Progenitor cell of endocrine pancreas (in vitro differentiated cells): ENCODE measurements around the gene XKR7. TPM values are rescaled to one million over a fixed set of nuclear protein-coding genes. Genes with fewer than 3 reads are reported as not detected.

Experiments
- DNase-seq: peaks from one replicate; pipeline ENCODE4 v3.0.0; 2021; ENCODE audit warnings: low spot score; ENCODE audit not compliant: unreplicated experiment
- H3K27ac Mint-ChIP-seq: 2 replicates; pipeline ENCODE4 v1.8.0; 2021; ENCODE audit warnings: mild to moderate bottlenecking, moderate library complexity, mixed read lengths
- H3K27me3 Mint-ChIP-seq: 2 replicates; pipeline ENCODE4 v1.8.0; 2021; ENCODE audit warnings: mixed read lengths
- H3K36me3 Mint-ChIP-seq: 2 replicates; pipeline ENCODE4 v1.8.0; 2022; ENCODE audit warnings: mixed read lengths; ENCODE audit not compliant: insufficient read depth
- H3K4me1 Mint-ChIP-seq: 2 replicates; pipeline ENCODE4 v1.8.0; 2021; ENCODE audit warnings: low read depth, mixed read lengths
- H3K4me3 Mint-ChIP-seq: 2 replicates; pipeline ENCODE4 v1.8.0; 2021; ENCODE audit warnings: low read depth, mild to moderate bottlenecking, moderate library complexity, mixed read lengths
- H3K9me3 Mint-ChIP-seq: 2 replicates; pipeline ENCODE4 v1.8.0; 2021; ENCODE audit warnings: low read depth, mixed read lengths
- total RNA-seq: library from RNA; stranded (reverse); gene quantifications from 2 replicates; pipeline ENCODE4 v1.2.1, GENCODE V29; 2021
- TF ChIP-seq, protein P1 (sequence below): fragments of 200-600 bp; sonication (generic); IDR thresholded peaks from one replicate; pipeline ENCODE4 v1.5.0; 2021; ENCODE audit warnings: antibody characterized with exemption, mild to moderate bottlenecking; ENCODE audit not compliant: unreplicated experiment

XKR7 gene
- total RNA-seq, 1 donor from 2014 or later: 2.7 TPM

GRCh38 chr20:31972471-31973021 is 4.6 kb downstream of the XKR7 start:
- Mint-ChIP-seq H3K4me1 (peaks cover 10% of the 10 kb centered on the region), H3K36me3 (no peaks in the 10 kb centered on the region), H3K4me3 (no peak overlapping the region), H3K27me3 (peaks cover 49% of the 10 kb centered on the region), H3K27ac (no peak overlapping the region), H3K9me3 (no peaks in the 10 kb centered on the region)
- TF ChIP-seq, protein P1, sequence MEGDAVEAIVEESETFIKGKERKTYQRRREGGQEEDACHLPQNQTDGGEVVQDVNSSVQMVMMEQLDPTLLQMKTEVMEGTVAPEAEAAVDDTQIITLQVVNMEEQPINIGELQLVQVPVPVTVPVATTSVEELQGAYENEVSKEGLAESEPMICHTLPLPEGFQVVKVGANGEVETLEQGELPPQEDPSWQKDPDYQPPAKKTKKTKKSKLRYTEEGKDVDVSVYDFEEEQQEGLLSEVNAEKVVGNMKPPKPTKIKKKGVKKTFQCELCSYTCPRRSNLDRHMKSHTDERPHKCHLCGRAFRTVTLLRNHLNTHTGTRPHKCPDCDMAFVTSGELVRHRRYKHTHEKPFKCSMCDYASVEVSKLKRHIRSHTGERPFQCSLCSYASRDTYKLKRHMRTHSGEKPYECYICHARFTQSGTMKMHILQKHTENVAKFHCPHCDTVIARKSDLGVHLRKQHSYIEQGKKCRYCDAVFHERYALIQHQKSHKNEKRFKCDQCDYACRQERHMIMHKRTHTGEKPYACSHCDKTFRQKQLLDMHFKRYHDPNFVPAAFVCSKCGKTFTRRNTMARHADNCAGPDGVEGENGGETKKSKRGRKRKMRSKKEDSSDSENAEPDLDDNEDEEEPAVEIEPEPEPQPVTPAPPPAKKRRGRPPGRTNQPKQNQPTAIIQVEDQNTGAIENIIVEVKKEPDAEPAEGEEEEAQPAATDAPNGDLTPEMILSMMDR: no peak
- DNase-seq: no peak

GRCh38 chr20:31974296-31974695 is 6.3 kb downstream of the XKR7 start:
- Mint-ChIP-seq H3K9me3 (no peaks in the 10 kb centered on the region), H3K4me3 (no peak overlapping the region), H3K27ac (no peak overlapping the region), H3K36me3 (no peaks in the 10 kb centered on the region), H3K27me3 (peaks cover 39% of the 10 kb centered on the region), H3K4me1 (peaks cover 8% of the 10 kb centered on the region)
- DNase-seq: no peak
- TF ChIP-seq, protein P1: no peak

- Mint-ChIP-seq H3K4me3 (no peak overlapping the region), H3K4me1 (peaks cover 8% of the 10 kb centered on the region), H3K27ac (no peak overlapping the region), H3K9me3 (no peaks in the 10 kb centered on the region), H3K27me3 (peaks cover 32% of the 10 kb centered on the region), H3K36me3 (no peaks in the 10 kb centered on the region)
- DNase-seq: no peak
- TF ChIP-seq, protein P1: no peak
Observed at GRCh38 chr20:31974951-31975487, 7.1 kb downstream of the XKR7 start.

GRCh38 chr20:31975874-31976273 is 7.9 kb downstream of the XKR7 start:
- H3K36me3 Mint-ChIP-seq: no peaks in the 10 kb centered on the region
- TF ChIP-seq, protein P1: no peak
- peaks cover 8% of the 10 kb centered on the region for H3K4me1 Mint-ChIP-seq
- DNase-seq: no peak
- H3K4me3 Mint-ChIP-seq: no peak overlapping the region
- H3K9me3 Mint-ChIP-seq: no peaks in the 10 kb centered on the region
- H3K27ac Mint-ChIP-seq: no peak overlapping the region
- H3K27me3 Mint-ChIP-seq: peaks cover 24% of the 10 kb centered on the region

DNA sequence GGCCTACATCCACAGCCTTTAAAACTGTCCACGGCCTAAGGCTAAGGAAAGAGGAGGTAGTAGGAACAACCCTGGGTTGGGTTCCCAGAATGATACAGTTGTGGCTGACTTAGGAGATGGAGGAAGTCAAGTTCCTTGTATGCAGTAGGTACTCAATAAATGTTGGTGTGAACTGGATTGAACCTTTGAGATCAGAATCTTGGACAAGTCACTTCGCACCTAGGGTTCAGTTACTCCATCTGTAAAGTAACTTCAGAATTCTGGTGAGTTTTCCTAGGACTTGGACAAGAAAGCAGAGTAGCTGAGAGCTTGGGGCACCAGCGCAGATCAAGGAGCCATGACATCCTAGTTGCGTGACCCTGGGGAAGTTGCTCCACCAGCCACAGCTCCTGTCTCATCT is 9.1 kb downstream of the XKR7 start:
- no peak for DNase-seq
- no peak overlapping the region for H3K27ac Mint-ChIP-seq
- H3K9me3 Mint-ChIP-seq: no peaks in the 10 kb centered on the region
- no peaks in the 10 kb centered on the region for H3K36me3 Mint-ChIP-seq
- TF ChIP-seq, protein P1: no peak
- H3K27me3 Mint-ChIP-seq: peaks cover 23% of the 10 kb centered on the region
- no peak overlapping the region for H3K4me3 Mint-ChIP-seq
- peaks cover 8% of the 10 kb centered on the region for H3K4me1 Mint-ChIP-seq
